ENCODE data around the gene IFI6. TPM values are rescaled to one million over a fixed set of nuclear protein-coding genes. Genes with fewer than 3 reads are reported as not detected.

IFI6 gene
- polyA plus RNA-seq, 3 donors = 69.9 to 276 (median 276) TPM

- TF ChIP-seq, protein P1, sequence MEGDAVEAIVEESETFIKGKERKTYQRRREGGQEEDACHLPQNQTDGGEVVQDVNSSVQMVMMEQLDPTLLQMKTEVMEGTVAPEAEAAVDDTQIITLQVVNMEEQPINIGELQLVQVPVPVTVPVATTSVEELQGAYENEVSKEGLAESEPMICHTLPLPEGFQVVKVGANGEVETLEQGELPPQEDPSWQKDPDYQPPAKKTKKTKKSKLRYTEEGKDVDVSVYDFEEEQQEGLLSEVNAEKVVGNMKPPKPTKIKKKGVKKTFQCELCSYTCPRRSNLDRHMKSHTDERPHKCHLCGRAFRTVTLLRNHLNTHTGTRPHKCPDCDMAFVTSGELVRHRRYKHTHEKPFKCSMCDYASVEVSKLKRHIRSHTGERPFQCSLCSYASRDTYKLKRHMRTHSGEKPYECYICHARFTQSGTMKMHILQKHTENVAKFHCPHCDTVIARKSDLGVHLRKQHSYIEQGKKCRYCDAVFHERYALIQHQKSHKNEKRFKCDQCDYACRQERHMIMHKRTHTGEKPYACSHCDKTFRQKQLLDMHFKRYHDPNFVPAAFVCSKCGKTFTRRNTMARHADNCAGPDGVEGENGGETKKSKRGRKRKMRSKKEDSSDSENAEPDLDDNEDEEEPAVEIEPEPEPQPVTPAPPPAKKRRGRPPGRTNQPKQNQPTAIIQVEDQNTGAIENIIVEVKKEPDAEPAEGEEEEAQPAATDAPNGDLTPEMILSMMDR (IDR thresholded peaks at IDR 0.05) = no peak
- no peak for DNase-seq
- no peaks in the 10 kb centered on the region for H3K36me3 ChIP-seq (replicated peaks in 1 of 2; ENCODE audit: control insufficient read depth in 1 of 2, insufficient read depth in 2 of 2, low read length in 2 of 2)
- no peak overlapping the region for H3K9ac ChIP-seq (ENCODE audit: insufficient read depth, low read length, poor library complexity, severe bottlenecking)
- Mint-ChIP-seq H3K27me3 (ENCODE audit: low read depth in 3 of 3) (peaks cover 0 to 4% (median 3%) of the 10 kb centered on the region in 3 donors), H3K4me1 (peaks cover 38% of the 10 kb centered on the region), H3K36me3 (peaks cover 0 to 2% of the 10 kb centered on the region in 2 donors), H3K27ac (peak overlapping the region in 3 of 7 donors; percentile 28 to 79 (median 59)), H3K9me3 (no peaks in the 10 kb centered on the region), H3K4me3 (no peak overlapping the region)
- H3K4me2 ChIP-seq (replicated peaks; ENCODE audit: extremely low read depth, low read length, poor library complexity, severe bottlenecking) = no peak overlapping the region
- H3K4me1 ChIP-seq (ENCODE audit: control insufficient read depth in 1 of 2, insufficient read depth in 2 of 2, low read length in 2 of 2) = peaks cover 30 to 46% of the 10 kb centered on the region in 2 donors
- H3K27me3 ChIP-seq (ENCODE audit: control insufficient read depth in 2 of 2, insufficient read depth in 2 of 2, low read length in 2 of 2) = no peaks in the 10 kb centered on the region
- intact Hi-C loops (cut with micrococcal nuclease) = no loop called here
- H4K20me1 ChIP-seq (ENCODE audit: insufficient read depth, low read length) = no peaks in the 10 kb centered on the region
- H3K4me3 ChIP-seq (replicated peaks in 1 of 3; ENCODE audit: low read depth in 2 of 3, low read length in 3 of 3) = no peak overlapping the region
- WGBS (ENCODE audit: insufficient coverage) = 100% methylated on average over 5 of the region's 11 CpGs
- H3K79me2 ChIP-seq (ENCODE audit: insufficient read depth, low read length) = no peaks in the 10 kb centered on the region
- H3K27ac ChIP-seq (ENCODE audit: low read depth in 1 of 2, low read length in 2 of 2) = no peak overlapping the region
- no peaks in the 10 kb centered on the region for H3K9me3 ChIP-seq (replicated peaks in 1 of 2; ENCODE audit: control insufficient read depth in 1 of 2, insufficient read depth in 1 of 2, low read length in 2 of 2)
- no peak overlapping the region for H2AFZ ChIP-seq (ENCODE audit: insufficient read depth, low read depth, low read length, poor library complexity, severe bottlenecking)
Observed at GRCh38 chr1:27649306-27649635, 22.7 kb downstream of the IFI6 start.

- peaks cover 33 to 51% of the 10 kb centered on the region in 2 donors for H3K4me1 ChIP-seq (ENCODE audit: control insufficient read depth in 1 of 2, insufficient read depth in 2 of 2, low read length in 2 of 2)
- H2AFZ ChIP-seq (ENCODE audit: insufficient read depth, low read depth, low read length, poor library complexity, severe bottlenecking) = no peak overlapping the region
- Mint-ChIP-seq H3K4me1 (peaks cover 43% of the 10 kb centered on the region), H3K4me3 (no peak overlapping the region), H3K36me3 (peaks cover 0 to 2% of the 10 kb centered on the region in 2 donors), H3K27me3 (ENCODE audit: low read depth in 3 of 3) (peaks cover 0 to 3% (median 3%) of the 10 kb centered on the region in 3 donors), H3K27ac (peak overlapping the region in 2 of 7 donors; percentile 28 to 79), H3K9me3 (no peaks in the 10 kb centered on the region)
- H3K9me3 ChIP-seq (replicated peaks in 1 of 2; ENCODE audit: control insufficient read depth in 1 of 2, insufficient read depth in 1 of 2, low read length in 2 of 2) = no peaks in the 10 kb centered on the region
- no peak overlapping the region for H3K9ac ChIP-seq (ENCODE audit: insufficient read depth, low read length, poor library complexity, severe bottlenecking)
- DNase-seq = no peak
- no peaks in the 10 kb centered on the region for H3K36me3 ChIP-seq (replicated peaks in 1 of 2; ENCODE audit: control insufficient read depth in 1 of 2, insufficient read depth in 2 of 2, low read length in 2 of 2)
- intact Hi-C loops (cut with micrococcal nuclease) = no loop called here
- no peaks in the 10 kb centered on the region for H3K79me2 ChIP-seq (ENCODE audit: insufficient read depth, low read length)
- WGBS (ENCODE audit: insufficient coverage) = 92% methylated on average over 6 of the region's 6 CpGs
- H3K4me3 ChIP-seq (replicated peaks in 1 of 3; ENCODE audit: low read depth in 2 of 3, low read length in 3 of 3) = no peak overlapping the region
- TF ChIP-seq, protein P1 (IDR thresholded peaks at IDR 0.05) = no peak
- no peaks in the 10 kb centered on the region for H4K20me1 ChIP-seq (ENCODE audit: insufficient read depth, low read length)
- no peak overlapping the region for H3K4me2 ChIP-seq (replicated peaks; ENCODE audit: extremely low read depth, low read length, poor library complexity, severe bottlenecking)
- H3K27ac ChIP-seq (ENCODE audit: low read depth in 1 of 2, low read length in 2 of 2) = no peak overlapping the region
- no peaks in the 10 kb centered on the region for H3K27me3 ChIP-seq (ENCODE audit: control insufficient read depth in 2 of 2, insufficient read depth in 2 of 2, low read length in 2 of 2)
Observed at GRCh38 chr1:27648602-27649305, 23.2 kb downstream of the IFI6 start.

All from CD14-positive monocyte (primary cell).